IPS DF 19.7 (cell line): ENCODE data around the gene CYP24A1.

Experiments
- DNase-seq: peaks from one replicate; pipeline ENCODE4 v3.0.0-alpha.2; 2013; ENCODE audit warnings: low read depth, low spot score

The CYP24A1 gene

DNA sequence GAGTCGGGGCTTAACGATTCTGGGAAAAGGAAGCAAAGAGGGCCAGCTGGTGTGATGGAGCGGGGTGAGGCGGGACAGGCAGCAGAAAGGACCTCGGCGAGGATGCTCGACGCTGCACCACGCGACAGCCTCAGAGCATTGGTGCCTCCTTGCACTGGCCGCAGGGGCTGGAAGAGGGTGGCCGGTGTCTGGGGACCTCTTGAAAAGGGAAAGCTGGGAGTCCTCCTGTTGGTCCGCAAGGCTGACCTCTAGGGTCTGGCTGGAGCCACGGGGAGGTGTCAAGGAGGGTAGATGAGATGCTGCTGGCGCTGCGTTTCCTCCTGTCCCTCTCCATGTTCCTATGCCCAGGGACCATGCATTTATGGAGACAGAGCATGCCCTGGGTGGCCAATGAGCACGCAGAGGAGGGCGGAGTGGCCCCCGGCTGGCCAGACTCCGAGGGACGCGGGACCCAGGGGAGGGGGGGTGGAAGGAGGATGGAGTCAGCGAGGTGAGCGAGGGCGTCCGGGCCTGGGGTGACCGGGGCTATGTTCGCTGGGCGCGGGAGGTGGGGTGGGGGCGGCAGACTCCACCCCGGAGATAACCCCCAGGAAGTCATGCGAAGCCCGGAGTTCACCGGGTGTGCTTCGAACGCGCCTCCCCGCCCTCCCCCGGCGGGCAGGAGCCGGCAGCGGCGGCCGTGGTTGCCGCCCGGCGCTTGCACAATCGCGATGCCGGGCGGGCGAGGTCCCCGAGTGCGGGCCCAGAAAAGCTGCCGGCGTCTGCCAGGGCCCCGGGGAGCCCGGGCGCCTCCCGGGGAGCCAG lies at the start of gene CYP24A1:
Gene CYP24A1 (minus strand): TSS at position 334 of the 804 bp plus-strand sequence. CDS start 407 bp downstream, outside the sequence.
- DNase-seq = no peak

DNA sequence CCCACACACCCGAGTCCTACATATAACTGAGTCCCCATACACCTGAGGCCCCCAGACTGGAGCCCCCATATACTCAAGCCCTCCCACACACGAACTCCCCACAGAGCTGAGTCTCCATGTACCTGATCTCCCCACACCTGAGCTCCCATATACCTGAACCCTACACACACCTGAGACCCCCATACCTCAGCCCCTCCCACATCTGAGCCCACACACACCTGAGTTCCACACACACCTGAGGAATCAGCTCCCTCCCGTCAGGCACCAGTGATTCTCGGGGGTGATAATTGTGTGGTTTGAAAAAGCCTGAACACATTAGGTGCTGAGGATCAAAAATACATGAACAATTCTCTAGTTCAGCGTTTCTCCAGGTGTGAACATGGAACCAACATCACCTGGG lies 49.5 kb upstream of the CYP24A1 start:
- DNase-seq = no peak

DNA sequence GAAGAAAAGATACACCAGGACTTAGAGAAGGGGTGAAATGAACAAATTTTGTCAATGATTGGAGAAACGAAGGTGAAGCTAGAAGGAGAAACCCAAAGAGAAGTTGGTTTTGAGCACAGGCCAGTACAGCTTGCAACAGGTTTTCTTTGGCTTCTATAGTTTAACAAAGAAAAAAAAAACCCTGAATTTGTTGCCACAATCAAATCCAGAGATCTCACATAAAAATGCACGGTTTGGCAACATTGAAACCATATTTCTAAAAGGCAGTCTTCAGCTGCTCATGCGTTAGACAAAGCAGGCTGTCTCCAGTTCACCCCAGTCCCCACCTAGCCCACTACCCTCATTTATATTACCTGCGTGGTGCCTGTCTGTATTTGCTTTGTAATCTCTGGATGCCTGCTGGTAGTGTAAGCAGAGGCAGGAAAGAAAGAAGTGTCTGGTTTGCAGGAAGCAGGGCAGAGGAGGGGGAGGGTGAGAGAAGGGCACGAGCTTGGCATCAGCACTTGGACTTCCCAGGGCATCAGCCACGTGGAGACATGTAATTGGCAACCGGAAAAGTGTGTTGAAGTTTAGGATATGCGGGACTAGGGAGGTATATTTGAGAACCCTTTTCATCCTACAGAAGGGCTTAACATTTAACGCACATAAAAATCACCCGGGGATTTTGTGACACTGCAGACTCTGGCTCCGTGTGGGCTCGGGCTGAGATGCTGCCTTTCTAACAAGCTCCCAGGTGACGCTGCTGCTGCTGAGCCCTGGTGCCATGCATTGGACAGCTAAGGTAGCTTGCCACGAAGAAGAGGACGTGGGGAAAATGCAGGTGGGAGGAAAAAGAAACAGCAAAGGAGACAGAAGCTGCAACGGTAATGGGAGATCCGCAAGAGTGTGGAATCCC lies 48.5 kb upstream of the CYP24A1 start:
- DNase-seq = no peak

DNA sequence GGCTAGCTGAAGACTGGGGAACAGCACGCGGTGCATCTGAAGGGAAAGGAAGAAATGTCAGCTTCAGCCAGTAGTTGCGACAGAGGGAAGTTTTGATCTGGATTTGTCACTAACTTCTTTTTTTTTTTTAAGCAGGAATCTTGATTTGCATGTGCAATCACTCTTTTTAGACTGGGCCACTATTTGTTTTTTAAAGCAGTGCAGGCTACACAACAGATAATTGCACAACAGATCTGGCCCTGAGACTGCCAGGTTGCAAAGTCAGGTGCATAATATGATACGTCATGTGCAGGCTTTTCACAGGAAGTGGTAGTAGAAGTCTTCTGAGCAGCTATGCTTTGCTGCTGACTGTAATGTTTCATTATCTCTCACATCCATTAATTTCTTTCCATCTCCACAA lies 47.6 kb upstream of the CYP24A1 start:
- no peak for DNase-seq

DNA sequence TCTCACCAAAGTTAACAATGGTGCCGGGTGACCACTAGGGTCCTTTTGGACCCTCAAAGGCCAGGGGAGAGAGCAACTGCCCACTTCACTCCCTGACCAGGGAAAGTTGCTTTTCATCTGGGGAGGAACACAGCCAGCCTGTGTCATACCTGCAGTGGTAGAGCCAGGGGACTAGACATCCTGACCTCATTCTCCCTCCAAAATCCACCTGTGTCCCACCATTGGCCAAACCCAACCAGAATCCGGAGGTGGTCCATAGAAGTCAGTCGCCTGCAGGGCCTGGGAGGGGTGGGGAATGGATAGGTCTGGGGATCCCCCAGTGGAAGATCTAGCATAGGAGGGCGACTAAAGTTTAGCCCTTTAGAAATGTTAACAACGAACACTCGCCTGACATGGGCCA lies 46.9 kb upstream of the CYP24A1 start:
- DNase-seq = no peak

DNA sequence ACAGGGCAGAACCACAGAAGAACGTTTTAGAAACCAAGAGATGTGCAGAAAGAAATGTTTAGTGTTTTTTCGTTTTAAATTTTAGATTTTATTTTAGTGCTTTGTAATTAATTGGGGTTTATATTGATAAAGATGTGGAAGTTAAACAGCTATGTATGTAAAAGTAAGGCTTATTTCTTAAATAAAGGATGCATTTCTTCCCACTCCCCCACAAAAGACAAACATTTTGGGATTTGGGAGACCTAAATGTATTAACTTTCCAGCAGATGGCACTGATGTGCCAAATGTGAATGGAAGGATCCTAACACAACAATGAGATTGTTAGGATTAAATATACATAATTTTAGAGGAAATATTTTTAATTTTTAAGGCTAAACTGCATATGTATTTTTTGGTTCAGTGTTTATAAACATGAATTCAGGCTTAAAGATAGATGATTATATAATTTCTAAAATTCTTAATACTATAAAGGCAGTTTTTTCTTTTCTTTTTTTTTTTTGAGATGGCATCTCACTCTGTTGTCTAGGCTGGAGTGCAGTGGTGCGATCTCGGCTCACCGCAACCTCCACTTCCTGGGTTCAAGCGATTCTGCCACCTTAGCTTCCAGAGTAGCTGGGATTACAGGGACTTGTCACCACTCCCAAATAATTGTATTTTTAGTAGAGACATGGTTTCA lies 46.1 kb upstream of the CYP24A1 start:
- DNase-seq = no peak

DNA sequence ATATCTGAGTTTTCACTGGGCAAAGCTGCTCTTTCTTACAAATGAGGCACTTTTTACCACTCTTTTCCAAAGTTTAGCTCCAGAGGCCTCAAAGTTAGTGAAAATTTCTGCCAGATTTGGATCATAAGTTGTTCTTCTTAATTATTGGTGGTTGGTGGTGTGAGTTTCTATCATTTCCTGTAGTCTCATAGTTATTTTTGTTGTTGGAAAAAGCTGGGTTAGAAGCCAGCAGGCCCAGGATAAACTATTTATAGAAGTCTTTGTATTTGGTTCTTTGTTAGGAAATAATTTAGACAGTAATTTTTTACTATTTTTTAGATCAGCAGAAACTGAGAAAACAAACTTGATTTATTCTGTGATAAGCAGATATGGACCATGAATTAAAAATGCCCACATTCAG lies 44.7 kb upstream of the CYP24A1 start:
- DNase-seq = no peak

DNA sequence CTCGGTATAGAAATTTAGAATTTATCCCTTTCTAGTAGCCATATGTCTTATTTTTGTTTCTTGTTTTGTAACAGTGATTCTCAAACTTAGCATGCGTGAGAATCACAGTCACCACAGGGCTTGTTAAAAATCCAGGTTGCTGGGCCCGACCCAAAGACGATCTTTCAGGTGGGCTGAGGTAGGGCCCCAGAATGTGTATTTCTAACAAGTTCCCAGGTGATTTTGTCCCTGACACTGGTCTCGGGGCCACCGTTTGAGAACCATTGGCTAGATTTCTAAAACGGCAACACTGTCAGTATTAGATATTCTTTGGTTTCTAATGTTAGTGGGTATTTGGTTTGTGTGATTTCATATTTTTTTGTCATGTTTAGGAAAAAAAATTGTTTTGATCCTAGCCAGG lies 44.0 kb upstream of the CYP24A1 start:
- DNase-seq = no peak

DNA sequence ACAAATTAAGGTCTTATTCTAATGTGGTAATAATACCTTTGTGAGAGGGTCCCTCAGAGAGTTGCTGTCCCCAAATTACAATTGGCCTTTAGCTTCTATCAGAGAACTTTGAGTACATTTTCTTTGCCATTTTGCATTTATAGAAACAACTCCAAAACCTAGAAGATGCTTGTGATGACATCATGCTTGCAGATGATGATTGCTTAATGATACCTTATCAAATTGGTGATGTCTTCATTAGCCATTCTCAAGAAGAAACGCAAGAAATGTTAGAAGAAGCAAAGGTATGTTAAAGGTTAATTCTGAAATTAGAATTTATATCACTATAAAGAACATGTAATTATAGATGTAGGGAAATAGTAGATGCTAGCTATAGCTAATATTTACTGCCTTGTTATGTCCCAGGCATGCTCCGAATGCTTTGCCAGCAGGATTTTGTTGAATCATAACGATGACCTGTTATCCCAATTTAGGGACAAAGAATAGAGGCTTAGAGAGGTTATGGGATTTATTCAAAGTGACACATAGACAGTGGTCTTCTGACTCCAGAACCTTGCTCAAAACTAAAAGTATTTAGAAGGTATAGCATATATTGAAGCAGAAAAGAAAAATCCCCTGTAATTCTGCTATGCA lies 41.5 kb upstream of the CYP24A1 start:
- DNase-seq = no peak

DNA sequence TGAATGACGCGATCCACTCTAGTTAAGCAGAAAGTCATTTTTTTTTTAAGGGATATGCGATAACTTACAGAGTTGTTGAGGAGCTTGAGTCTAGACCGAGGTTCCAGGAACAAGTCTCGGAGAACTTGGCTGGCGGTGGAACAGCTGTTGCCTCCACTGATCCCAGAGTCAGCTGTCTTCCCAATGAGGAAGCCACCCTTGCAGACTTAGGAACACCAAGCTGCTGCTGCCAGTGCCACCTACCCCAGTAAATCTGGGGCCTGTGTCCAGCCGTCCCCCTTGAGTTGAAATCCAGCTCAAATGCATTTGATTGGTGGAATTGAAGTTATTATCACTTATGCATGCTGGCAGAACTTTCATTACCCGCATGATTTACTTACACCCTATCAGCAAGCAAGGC lies 40.8 kb upstream of the CYP24A1 start:
- no peak for DNase-seq

DNA sequence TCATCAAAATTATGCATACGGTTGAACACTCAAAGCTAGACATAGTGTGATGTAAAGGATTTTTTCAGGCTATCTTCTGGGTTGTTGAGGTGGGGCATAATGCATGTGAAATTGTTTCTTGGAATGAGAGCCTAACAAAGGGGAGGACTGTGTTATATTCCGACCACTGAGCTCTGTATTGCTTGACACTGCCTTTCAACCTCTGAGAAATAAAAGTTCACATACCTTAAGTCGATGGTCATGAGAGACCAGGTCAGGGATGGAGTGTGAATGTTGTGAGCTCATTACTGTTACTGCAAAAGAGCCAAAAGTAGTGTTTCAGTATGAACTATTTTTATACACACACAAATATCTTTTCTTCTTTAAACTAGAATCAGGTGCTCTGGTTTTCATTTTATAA lies 39.1 kb upstream of the CYP24A1 start:
- no peak for DNase-seq

DNA sequence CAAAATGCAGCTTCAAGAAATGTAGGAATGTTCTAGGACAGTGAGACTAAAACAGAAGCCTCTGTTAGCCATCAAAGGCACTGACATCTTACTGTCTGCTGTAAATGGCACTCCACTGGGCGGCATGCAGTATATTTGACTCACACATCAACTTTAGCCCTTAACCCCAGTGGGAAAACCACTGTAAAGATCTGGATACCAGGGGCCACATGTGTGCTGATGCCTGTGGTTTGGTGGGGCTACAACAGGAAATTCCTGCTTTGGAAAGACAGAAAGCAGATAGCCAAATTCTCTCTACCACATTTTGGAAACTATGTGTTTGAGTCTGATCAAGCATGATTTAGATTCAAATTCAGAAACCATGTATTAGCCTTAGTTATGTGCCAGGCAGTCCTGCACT lies 38.4 kb upstream of the CYP24A1 start:
- DNase-seq = no peak

DNA sequence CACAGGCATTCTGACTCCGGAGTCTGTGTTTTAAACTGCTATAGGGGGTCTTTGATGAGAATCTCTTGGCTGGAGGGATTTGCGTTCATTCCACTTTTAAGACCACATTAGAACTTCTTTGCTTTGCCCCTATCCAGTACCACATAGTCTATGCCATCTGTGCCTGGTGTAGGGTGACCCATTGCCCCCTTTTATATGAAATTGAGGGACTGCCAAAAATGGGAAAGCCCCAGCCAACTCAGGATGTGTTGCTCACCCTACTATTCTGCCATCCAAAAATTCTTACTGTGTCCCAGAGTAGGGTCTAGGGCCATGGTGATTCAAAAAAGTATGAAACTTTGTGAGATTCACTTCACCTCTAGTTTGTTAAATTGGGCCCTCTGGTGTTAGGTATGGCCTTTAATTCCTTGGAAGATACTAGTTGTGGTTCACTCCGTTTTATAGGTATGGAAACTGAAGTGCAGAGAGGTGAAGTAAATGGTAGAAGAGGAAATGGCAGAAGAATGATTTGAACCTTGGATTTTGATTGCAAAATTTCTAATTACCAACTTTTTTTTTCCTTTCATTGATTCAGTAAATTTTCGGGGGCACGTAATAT lies 35.5 kb upstream of the CYP24A1 start:
- DNase-seq = no peak

DNA sequence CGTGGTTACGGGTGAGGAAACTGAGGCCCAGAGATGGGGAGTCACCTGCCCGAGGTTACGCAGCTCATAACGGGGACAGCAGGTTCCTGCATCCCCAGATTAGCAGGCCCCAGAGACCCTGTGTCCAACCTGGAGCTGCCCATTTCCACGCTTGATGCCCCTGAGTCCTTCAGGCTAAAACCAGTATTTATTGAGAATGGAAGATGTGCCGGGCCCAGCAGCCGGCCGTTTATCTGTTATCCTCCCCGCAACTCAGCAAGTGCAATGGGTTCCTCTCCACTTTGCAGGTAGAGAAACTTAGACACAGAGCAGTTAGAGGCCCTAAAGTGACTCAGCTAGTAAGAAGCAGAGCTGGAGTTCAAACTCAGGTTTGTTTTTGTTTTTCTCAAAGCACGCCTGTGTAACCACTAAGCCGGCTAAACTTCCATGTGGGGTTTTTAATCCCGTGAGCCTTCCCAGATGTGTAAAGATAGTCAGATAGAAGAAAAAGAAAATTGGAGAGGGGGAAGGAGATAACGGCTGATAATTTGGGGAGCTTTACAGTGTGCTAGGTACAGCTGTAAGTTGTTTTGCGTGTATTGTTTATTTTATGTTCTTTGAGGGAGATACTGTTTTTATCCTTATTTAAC lies 34.9 kb upstream of the CYP24A1 start:
- DNase-seq = no peak

DNA sequence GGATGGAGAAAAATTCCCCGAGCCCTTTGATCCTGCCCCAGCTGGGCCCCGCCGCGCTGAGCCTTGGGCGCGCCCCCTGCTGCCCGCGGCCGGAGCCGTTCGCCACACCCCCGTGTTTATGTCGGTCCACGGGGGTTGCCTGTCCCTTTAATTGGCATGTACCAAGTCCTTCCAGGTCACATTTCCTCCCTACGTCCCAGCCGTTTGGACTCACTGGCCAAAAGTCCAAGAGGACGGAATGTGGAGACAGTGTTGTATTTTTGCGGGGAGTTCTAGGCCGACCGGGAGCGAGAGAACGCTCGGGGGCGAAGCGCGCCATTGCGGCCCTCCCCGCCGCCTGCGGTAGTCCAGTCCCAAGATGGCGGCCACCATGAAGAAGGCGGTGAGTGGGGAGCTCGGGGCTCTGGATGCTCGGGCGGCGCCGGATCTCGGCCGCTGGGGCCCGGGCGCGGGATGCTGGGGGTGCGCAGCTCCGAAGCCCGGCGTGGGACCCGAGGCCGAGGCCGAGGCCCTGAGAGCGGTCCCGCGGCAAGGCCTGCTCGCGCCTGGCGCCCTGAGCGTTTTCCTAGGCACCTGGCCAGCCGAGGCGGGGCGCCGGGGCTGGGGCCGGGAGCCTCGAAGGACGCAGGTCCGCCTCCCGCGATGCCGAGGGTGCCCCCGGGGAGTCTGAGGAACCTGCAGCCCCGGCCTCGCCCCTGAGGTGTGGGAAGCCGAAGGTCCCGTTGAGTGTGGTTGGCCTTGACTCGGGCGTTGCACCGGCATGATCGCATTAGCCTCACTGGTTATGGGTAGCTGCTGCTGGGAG lies 34.2 kb upstream of the CYP24A1 start, which contains the start of gene PFDN4:
Gene PFDN4 (plus strand): TSS at position 345 of the 805 bp plus-strand sequence. CDS start 14 bp downstream, at position 359.
- no peak for DNase-seq

DNA sequence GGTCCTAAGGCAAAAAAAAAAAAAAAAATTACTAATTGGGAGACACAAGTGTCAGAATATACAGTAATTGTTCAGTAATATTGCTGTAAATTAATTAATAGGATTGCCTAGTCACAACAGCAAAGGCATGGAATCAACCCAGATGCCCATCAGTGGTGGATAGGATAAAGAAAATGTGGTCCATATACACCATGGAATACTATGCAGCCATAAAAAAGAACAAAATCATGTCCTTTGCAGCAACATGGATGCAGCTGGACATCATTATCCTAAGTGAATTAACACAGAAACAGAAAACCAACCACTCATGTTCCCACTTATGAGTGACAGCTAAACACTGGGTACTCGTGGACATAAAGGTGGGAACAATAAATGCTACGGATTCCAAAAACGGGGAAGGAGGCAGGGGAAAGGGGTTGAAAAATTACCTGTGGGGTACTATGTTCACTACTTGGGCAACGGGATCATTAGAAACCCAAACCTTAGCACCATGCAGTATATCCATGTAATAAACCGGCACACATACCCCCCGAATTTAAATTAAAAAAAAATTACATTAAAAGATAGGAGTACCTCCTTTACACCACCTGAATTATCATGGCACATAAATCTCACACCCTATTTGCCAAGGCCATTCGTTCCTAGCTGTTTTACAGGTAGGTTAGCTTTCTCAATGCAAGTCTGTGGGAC lies 33.4 kb upstream of the CYP24A1 start:
- DNase-seq = no peak

DNA sequence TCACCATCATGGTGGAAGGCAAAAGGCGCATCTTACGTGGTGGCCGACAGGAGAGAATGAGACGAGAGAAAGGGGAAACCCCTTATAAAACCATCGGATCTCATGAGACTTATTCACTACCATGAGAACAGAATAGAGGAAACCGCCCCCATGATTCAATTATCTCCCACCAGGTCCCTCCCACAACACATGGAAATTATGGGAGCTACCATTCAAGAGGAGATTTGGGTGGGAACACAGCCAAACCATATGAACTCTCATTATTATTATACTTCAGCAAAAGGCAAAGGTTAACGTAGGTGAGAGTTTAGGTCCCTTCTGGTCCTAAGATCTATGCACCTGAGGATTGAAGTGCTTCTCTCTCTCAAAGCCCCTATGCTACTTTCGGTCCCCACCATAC lies 31.7 kb upstream of the CYP24A1 start:
- no peak for DNase-seq

DNA sequence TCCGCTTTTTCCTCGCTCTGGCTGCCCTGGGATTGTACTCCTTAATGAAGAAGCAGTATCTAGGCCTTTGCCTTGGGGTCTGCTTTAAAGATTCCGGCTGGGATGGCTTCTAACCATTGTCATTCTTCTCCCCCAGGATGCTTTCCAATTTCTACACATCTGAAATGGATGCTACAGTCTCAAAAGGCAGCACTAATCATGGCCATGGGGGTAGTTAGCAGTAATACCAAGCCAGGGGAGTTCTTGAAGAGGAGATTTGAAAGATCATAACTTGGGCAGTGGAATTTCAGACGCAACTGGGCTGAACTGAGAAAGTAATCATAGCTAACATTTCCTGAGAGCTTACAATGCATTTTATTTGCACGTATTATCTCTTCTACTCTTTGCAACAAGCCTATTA lies 30.7 kb upstream of the CYP24A1 start:
- DNase-seq = no peak

DNA sequence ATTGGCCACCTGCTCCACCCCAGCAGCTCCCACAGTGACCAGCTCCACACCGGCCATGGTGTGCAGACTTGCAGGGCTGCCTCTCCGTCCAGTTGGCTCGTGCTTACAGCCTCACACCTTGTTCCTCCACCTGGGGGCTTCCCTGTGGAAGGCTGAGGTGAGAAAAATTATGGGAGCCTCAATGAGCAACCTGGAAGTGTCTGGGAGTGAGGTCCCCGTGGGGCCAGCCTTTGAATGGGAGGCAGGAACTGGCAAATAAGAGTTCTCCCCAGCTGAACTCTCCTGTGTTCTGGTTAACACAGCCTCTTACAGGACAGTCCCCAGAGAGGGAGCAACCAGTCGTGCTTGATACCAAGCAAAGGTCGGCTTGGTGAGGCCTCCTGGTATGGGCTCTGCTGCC lies 30.3 kb upstream of the CYP24A1 start:
- no peak for DNase-seq
